GM18873 (cell line): ENCODE data around the gene PIH1D1.

Experiments used
- ATAC-seq: cut with Tn5 transposase; IDR thresholded peaks from one replicate; pipeline ENCODE4 v1.9.1; 2021; ENCODE audit warnings: mild to moderate bottlenecking, moderate library complexity, moderate number of reproducible peaks; ENCODE audit not compliant: unreplicated experiment, low FRiP score

Gene PIH1D1

GRCh38 chr19:49398001-49398615, 53.5 kb downstream of the PIH1D1 start:
- no peak for ATAC-seq

- ATAC-seq, result no peak
Measured at GRCh38 chr19:49396738-49397505, 54.7 kb downstream of the PIH1D1 start.
